Activated CD4-positive, alpha-beta T cell treated with anti-CD3 and anti-CD28 coated beads, Interleukin-2, amount 50 U/mL, for 1 hour (primary cell): ENCODE measurements around the gene PAPOLB.

ENCODE experiments used
- DNase-seq: peaks from one replicate; pipeline ENCODE4 v3.0.0-alpha.2; 2020

Gene PAPOLB

GRCh38 chr7:4820405-4820966 lies 41.3 kb downstream of the PAPOLB start:
- no peak for DNase-seq

GRCh38 chr7:4819560-4820404 lies 42.0 kb downstream of the PAPOLB start:
- no peak for DNase-seq

GRCh38 chr7:4818000-4818794 lies 43.6 kb downstream of the PAPOLB start:
- DNase-seq: no peak

- DNase-seq: no peak
Observed at GRCh38 chr7:4817178-4817901, 44.5 kb downstream of the PAPOLB start.

GRCh38 chr7:4816419-4817080 lies 45.3 kb downstream of the PAPOLB start:
- no peak for DNase-seq

GRCh38 chr7:4815609-4816418 lies 46.0 kb downstream of the PAPOLB start:
- no peak for DNase-seq

GRCh38 chr7:4815121-4815520 lies 46.7 kb downstream of the PAPOLB start:
- DNase-seq: no peak

GRCh38 chr7:4814433-4814832 lies 47.4 kb downstream of the PAPOLB start:
- no peak for DNase-seq

- DNase-seq: no peak
Observed at GRCh38 chr7:4809666-4810065, 52.2 kb downstream of the PAPOLB start.

- DNase-seq: peak; percentile 20
Observed at GRCh38 chr7:4809091-4809591, 52.7 kb downstream of the PAPOLB start.

- no peak for DNase-seq
Observed at GRCh38 chr7:4808565-4808964, 53.3 kb downstream of the PAPOLB start.

GRCh38 chr7:4808026-4808425 lies 53.8 kb downstream of the PAPOLB start:
- DNase-seq: no peak
